HFFc6 (cell line): ENCODE data around the gene MRPL36. TPM values are rescaled to one million over a fixed set of nuclear protein-coding genes. Genes with fewer than 3 reads are reported as not detected.

Experiments used
- DNase-seq: peaks from one replicate; pipeline ENCODE4 v3.0.0-alpha.2; 2018
- H3K27ac Mint-ChIP-seq: 2 replicates; pipeline ENCODE4 v1.8.0; 2020; ENCODE audit warnings: mild to moderate bottlenecking, mixed read lengths
- H3K27me3 Mint-ChIP-seq: 2 replicates; pipeline ENCODE4 v1.8.0; 2021; ENCODE audit warnings: mild to moderate bottlenecking, moderate library complexity, mixed read lengths; ENCODE audit not compliant: insufficient read depth
- H3K36me3 Mint-ChIP-seq: 2 replicates; pipeline ENCODE4 v1.8.0; 2021; ENCODE audit warnings: low read depth, mixed read lengths
- H3K4me1 Mint-ChIP-seq: 2 replicates; pipeline ENCODE4 v1.8.0; 2020; ENCODE audit warnings: low read depth, mixed read lengths
- H3K4me3 Mint-ChIP-seq: 2 replicates; pipeline ENCODE4 v1.8.0; 2020; ENCODE audit warnings: mild to moderate bottlenecking, moderate library complexity, mixed read lengths
- H3K9me3 Mint-ChIP-seq: 2 replicates; pipeline ENCODE4 v1.8.0; 2020; ENCODE audit warnings: mild to moderate bottlenecking, mixed read lengths
- CTCF ChIP-seq: fragments of 200-600 bp; sonication (generic); IDR thresholded peaks from 2 replicates; pipeline ENCODE4 v1.5.0; 2021; ENCODE audit warnings: antibody characterized with exemption, mild to moderate bottlenecking
- total RNA-seq, 6 experiments: library from RNA; stranded (reverse); fragmentation: NEBNext Ultra II Directional; extraction: Animal tissue kit (Norgen Biotek cat#: 25700); gene quantifications; 2 replicates in 1 of 6; 3 replicates in 5 of 6; pipeline ENCODE4 v1.2.3, GENCODE V29; 2021

MRPL36 gene
- total RNA-seq, 6 experiments from 2014 or later, result 67.8 to 87.1 (median 74.9) TPM

- H3K4me1 Mint-ChIP-seq, result peaks cover 23% of the 10 kb centered on the region
- TF ChIP-seq CTCF, result no peak
- H3K36me3 Mint-ChIP-seq, result peaks cover 68% of the 10 kb centered on the region
- no peak overlapping the region for H3K4me3 Mint-ChIP-seq
- H3K9me3 Mint-ChIP-seq, result no peaks in the 10 kb centered on the region
- DNase-seq, result no peak
- H3K27ac Mint-ChIP-seq, result no peak overlapping the region
- peaks cover 1% of the 10 kb centered on the region; the same call in 1 of the 2 replicates for H3K27me3 Mint-ChIP-seq
Observed at GRCh38 chr5:1807451-1808185, 8.0 kb upstream of the MRPL36 start.

DNA sequence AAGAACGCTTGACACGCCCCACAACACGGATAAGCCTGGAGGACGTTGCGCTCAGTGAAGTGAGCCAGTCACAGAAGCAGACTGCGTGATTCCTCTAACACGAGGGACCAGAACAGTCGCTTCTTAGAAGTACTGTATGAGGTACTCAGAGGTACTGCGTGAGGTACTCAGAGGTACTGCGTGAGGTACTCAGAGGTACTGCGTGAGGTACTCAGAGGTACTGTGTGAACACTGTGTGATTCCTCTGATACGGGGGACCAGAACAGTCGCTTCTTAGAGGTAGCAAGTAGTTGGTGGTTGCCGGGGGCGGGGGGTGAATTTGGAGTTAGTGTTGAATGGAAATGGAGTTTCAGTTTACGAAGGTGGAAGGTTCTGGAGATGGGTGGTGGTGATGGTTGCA is 7.3 kb upstream of the MRPL36 start:
- no peak overlapping the region for H3K4me3 Mint-ChIP-seq
- H3K27ac Mint-ChIP-seq, result no peak overlapping the region
- DNase-seq, result no peak
- H3K27me3 Mint-ChIP-seq, result peaks cover 1% of the 10 kb centered on the region; the same call in 1 of the 2 replicates
- TF ChIP-seq CTCF, result no peak
- peaks cover 30% of the 10 kb centered on the region for H3K4me1 Mint-ChIP-seq
- no peaks in the 10 kb centered on the region for H3K9me3 Mint-ChIP-seq
- H3K36me3 Mint-ChIP-seq, result peaks cover 61% of the 10 kb centered on the region

DNA sequence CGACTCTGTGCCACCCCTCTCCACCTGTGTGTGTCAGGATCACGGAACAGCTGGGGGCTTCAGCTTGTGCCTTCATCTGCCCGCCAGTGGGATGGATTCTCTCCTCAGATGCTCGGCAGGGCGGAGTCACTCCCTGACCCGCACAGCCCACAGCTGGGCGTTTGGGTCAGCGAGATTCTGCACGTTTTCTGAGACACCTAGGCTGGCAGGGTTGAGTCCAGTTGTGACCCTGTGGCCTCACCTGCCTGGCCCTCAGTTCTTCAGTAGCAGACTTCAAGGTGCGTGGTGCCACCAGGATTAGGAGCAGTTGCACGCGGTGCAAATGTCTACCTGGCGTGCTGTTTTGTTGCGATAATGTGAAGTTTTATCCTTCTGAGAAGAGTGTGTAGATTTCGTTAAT is 6.6 kb upstream of the MRPL36 start:
- Mint-ChIP-seq H3K36me3 (peaks cover 56% of the 10 kb centered on the region), H3K4me3 (no peak overlapping the region), H3K4me1 (peaks cover 32% of the 10 kb centered on the region), H3K27ac (no peak overlapping the region), H3K27me3 (peaks cover 1% of the 10 kb centered on the region; the same call in 1 of the 2 replicates), H3K9me3 (no peaks in the 10 kb centered on the region)
- no peak for DNase-seq
- no peak for TF ChIP-seq CTCF

DNA sequence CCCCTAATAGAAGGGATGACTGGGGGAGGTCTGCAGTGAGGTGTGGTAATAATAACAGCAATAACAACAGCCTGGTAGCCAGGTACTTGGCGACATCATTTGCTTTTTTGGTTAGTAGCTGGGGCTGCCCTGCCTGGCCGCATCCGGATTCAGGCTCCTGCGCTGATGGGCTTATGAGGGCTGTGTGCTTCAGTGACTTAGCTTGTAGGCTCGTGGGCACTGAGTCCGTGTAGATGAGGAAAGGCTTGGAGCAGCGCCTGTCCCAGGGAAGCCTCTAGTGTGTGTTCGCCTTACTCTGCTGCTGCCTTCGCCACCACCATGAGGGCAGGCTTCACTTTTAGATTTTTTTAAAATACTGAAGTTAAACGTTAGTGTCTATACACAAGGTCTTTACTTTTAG is 6.1 kb upstream of the MRPL36 start:
- H3K9me3 Mint-ChIP-seq, result peaks cover 2% of the 10 kb centered on the region; the same call in 1 of the 2 replicates
- H3K36me3 Mint-ChIP-seq, result peaks cover 52% of the 10 kb centered on the region
- H3K27me3 Mint-ChIP-seq, result peaks cover 1% of the 10 kb centered on the region; the same call in 1 of the 2 replicates
- no peak overlapping the region for H3K27ac Mint-ChIP-seq
- no peak for DNase-seq
- no peak overlapping the region for H3K4me3 Mint-ChIP-seq
- H3K4me1 Mint-ChIP-seq, result peaks cover 34% of the 10 kb centered on the region
- no peak for TF ChIP-seq CTCF

DNA sequence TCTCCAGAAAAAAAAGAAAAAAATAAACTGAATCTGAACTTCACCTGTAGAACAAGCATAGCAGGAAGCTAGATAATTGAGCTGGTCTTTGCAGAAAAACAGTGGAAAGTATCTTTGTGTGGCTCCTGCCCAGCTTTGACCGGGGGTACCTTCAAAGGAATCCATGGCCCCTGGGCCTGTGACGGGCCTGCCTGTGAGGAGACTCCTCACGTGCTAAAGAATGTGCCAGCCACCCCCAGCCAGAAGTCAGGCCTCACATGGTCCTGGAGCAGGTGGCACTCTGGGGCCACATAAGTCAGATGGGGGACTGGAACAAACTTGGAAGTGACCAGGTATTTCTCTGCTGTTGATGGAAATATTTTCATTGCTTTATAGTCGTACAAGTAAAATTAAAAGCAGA is 5.7 kb upstream of the MRPL36 start:
- peaks cover 49% of the 10 kb centered on the region for H3K36me3 Mint-ChIP-seq
- no peak overlapping the region for H3K4me3 Mint-ChIP-seq
- peaks cover 5% of the 10 kb centered on the region; the same call in 1 of the 2 replicates for H3K9me3 Mint-ChIP-seq
- H3K4me1 Mint-ChIP-seq, result peaks cover 38% of the 10 kb centered on the region
- H3K27me3 Mint-ChIP-seq, result peaks cover 1% of the 10 kb centered on the region; the same call in 1 of the 2 replicates
- no peak overlapping the region for H3K27ac Mint-ChIP-seq
- no peak for TF ChIP-seq CTCF
- no peak for DNase-seq
